GM15510 (cell line): Measurements from ENCODE around the gene KRT12.

Experiments
- POLR2A ChIP-seq: IDR thresholded peaks from 3 replicates; pipeline ENCODE4 v1.6.1; 2011; ENCODE audit warnings: borderline replicate concordance; ENCODE audit not compliant: insufficient read length; ENCODE audit errors: extremely low read depth

The KRT12 gene

GRCh38 chr17:40866838-40867237 is at the start of gene KRT12:
Gene KRT12 (minus strand): TSS chr17:40867223. CDS start chr17:40867186, 37 bp downstream.
- TF ChIP-seq POLR2A, result no peak

- no peak for TF ChIP-seq POLR2A
Measured at GRCh38 chr17:40916366-40916765, 49.3 kb upstream of the KRT12 start.

- TF ChIP-seq POLR2A, result no peak
Measured at GRCh38 chr17:40915721-40916256, 48.8 kb upstream of the KRT12 start.

- no peak for TF ChIP-seq POLR2A
Measured at GRCh38 chr17:40915199-40915661, 48.2 kb upstream of the KRT12 start.

- no peak for TF ChIP-seq POLR2A
Measured at GRCh38 chr17:40914075-40914855, 47.2 kb upstream of the KRT12 start.

GRCh38 chr17:40912486-40913210 is 45.6 kb upstream of the KRT12 start:
- TF ChIP-seq POLR2A, result no peak

GRCh38 chr17:40910441-40910841 is 43.4 kb upstream of the KRT12 start:
- no peak for TF ChIP-seq POLR2A

- no peak for TF ChIP-seq POLR2A
Measured at GRCh38 chr17:40909755-40910154, 42.7 kb upstream of the KRT12 start.

GRCh38 chr17:40909351-40909750 is 42.3 kb upstream of the KRT12 start:
- TF ChIP-seq POLR2A, result no peak

GRCh38 chr17:40906613-40907012 is 39.6 kb upstream of the KRT12 start:
- TF ChIP-seq POLR2A, result no peak

GRCh38 chr17:40905370-40905769 is 38.3 kb upstream of the KRT12 start:
- no peak for TF ChIP-seq POLR2A

- no peak for TF ChIP-seq POLR2A
Measured at GRCh38 chr17:40903129-40903847, 36.3 kb upstream of the KRT12 start.

GRCh38 chr17:40902498-40902897 is 35.5 kb upstream of the KRT12 start:
- no peak for TF ChIP-seq POLR2A

GRCh38 chr17:40901981-40902474 is 35.0 kb upstream of the KRT12 start:
- no peak for TF ChIP-seq POLR2A
